ENCODE measurements around the gene CFAP92.
"Not testable (repeated sequence)": the region's sequence is repeated elsewhere in the genome, so short reads cannot be mapped to it uniquely, and the experiment has no call there.

The CFAP92 gene

GRCh38 chr3:128884992-128885391 is 108.9 kb downstream of the CFAP92 start:
- no peak for DNase-seq

- DNase-seq = no peak
Observed at GRCh38 chr3:128882719-128883118, 111.2 kb downstream of the CFAP92 start.

GRCh38 chr3:128881576-128881975 is 112.3 kb downstream of the CFAP92 start:
- no peak for DNase-seq

GRCh38 chr3:128880455-128880854 is 113.4 kb downstream of the CFAP92 start:
- DNase-seq = not testable (repeated sequence)

GRCh38 chr3:128879991-128880390 is 113.9 kb downstream of the CFAP92 start:
- peak; percentile 28 to 31 for DNase-seq

GRCh38 chr3:128879125-128879969 is 114.5 kb downstream of the CFAP92 start, which contains the start of gene ACAD9:
ACAD9 (plus strand) TSS chr3:128879620; CDS start chr3:128879692, 72 bp downstream.
- peak; percentile 99 for DNase-seq

GRCh38 chr3:128878556-128879124 is 115.2 kb downstream of the CFAP92 start:
- no peak for DNase-seq

GRCh38 chr3:128878011-128878457 is 115.8 kb downstream of the CFAP92 start:
- no peak for DNase-seq

- DNase-seq = peak; percentile 71 to 78
Observed at GRCh38 chr3:128875556-128876120, 118.2 kb downstream of the CFAP92 start.

GRCh38 chr3:128874481-128875180 is 119.2 kb downstream of the CFAP92 start:
- DNase-seq = no peak

- DNase-seq = no peak
Observed at GRCh38 chr3:128873244-128874022, 120.4 kb downstream of the CFAP92 start.

- DNase-seq = no peak
Observed at GRCh38 chr3:128872744-128873143, 121.1 kb downstream of the CFAP92 start.

- DNase-seq = no peak
Observed at GRCh38 chr3:128872282-128872681, 121.6 kb downstream of the CFAP92 start.

- no peak for DNase-seq
Observed at GRCh38 chr3:128870347-128870746, 123.5 kb downstream of the CFAP92 start.

GRCh38 chr3:128867200-128868125 is 126.4 kb downstream of the CFAP92 start:
- no peak for DNase-seq

GRCh38 chr3:128864849-128865804 is 128.7 kb downstream of the CFAP92 start:
- DNase-seq = not testable (repeated sequence)

GRCh38 chr3:128864351-128864811 is 129.5 kb downstream of the CFAP92 start:
- no peak for DNase-seq

- DNase-seq = peak; percentile 43
Observed at GRCh38 chr3:128863560-128863959, 130.3 kb downstream of the CFAP92 start.

GRCh38 chr3:128861491-128861890 is 132.4 kb downstream of the CFAP92 start:
- no peak for DNase-seq
